ENCODE data around the gene CD53.

The CD53 gene

GRCh38 chr1:110877364-110877763, 4.4 kb downstream of the CD53 start:
- no peak for DNase-seq

- DNase-seq: no peak
These were observed 4.8 kb downstream of the CD53 start for GRCh38 chr1:110877776-110878175.

- DNase-seq: no peak
These were observed 5.6 kb downstream of the CD53 start for GRCh38 chr1:110878591-110878990.

- no peak for DNase-seq
These were observed 6.0 kb downstream of the CD53 start for GRCh38 chr1:110878993-110879392.

- no peak for DNase-seq
These were observed 7.0 kb downstream of the CD53 start for GRCh38 chr1:110879758-110880606.

GRCh38 chr1:110880708-110881374, 7.9 kb downstream of the CD53 start:
- DNase-seq: no peak

- DNase-seq: no peak
These were observed 15.1 kb downstream of the CD53 start for GRCh38 chr1:110888049-110888448.

GRCh38 chr1:110888641-110889040, 15.7 kb downstream of the CD53 start:
- no peak for DNase-seq

GRCh38 chr1:110890474-110891196, 17.7 kb downstream of the CD53 start:
- no peak for DNase-seq

GRCh38 chr1:110893908-110894490, 21.1 kb downstream of the CD53 start:
- DNase-seq: no peak

GRCh38 chr1:110896090-110896489, 23.1 kb downstream of the CD53 start:
- no peak for DNase-seq

GRCh38 chr1:110897681-110898080, 24.7 kb downstream of the CD53 start:
- no peak for DNase-seq

GRCh38 chr1:110898734-110899457, 25.9 kb downstream of the CD53 start:
- DNase-seq: no peak

GRCh38 chr1:110899458-110899843, 26.5 kb downstream of the CD53 start:
- no peak for DNase-seq

- DNase-seq: no peak
These were observed 30.0 kb downstream of the CD53 start for GRCh38 chr1:110902820-110903463.

GRCh38 chr1:110903853-110904500, 31.0 kb downstream of the CD53 start:
- DNase-seq: no peak

GRCh38 chr1:110912784-110913183, 39.8 kb downstream of the CD53 start:
- no peak for DNase-seq

GRCh38 chr1:110914676-110915075, 41.7 kb downstream of the CD53 start:
- no peak for DNase-seq

- DNase-seq: no peak
These were observed 42.9 kb downstream of the CD53 start for GRCh38 chr1:110915804-110916203.

- DNase-seq: no peak
These were observed 43.3 kb downstream of the CD53 start for GRCh38 chr1:110916274-110916668.

- DNase-seq: no peak
These were observed 43.8 kb downstream of the CD53 start for GRCh38 chr1:110916669-110917306.

Data from fibroblast of upper back skin (primary cell).